HFFc6 (cell line): ENCODE data around the gene VSTM2B. TPM values are rescaled to one million over a fixed set of nuclear protein-coding genes. Genes with fewer than 3 reads are reported as not detected.

Experiments
- DNase-seq: peaks from one replicate; pipeline ENCODE4 v3.0.0-alpha.2; 2018
- H3K27ac Mint-ChIP-seq: 2 replicates; pipeline ENCODE4 v1.8.0; 2020; ENCODE audit warnings: mild to moderate bottlenecking, mixed read lengths
- H3K27me3 Mint-ChIP-seq: 2 replicates; pipeline ENCODE4 v1.8.0; 2021; ENCODE audit warnings: mild to moderate bottlenecking, moderate library complexity, mixed read lengths; ENCODE audit not compliant: insufficient read depth
- H3K36me3 Mint-ChIP-seq: 2 replicates; pipeline ENCODE4 v1.8.0; 2021; ENCODE audit warnings: low read depth, mixed read lengths
- H3K4me1 Mint-ChIP-seq: 2 replicates; pipeline ENCODE4 v1.8.0; 2020; ENCODE audit warnings: low read depth, mixed read lengths
- H3K4me3 Mint-ChIP-seq: 2 replicates; pipeline ENCODE4 v1.8.0; 2020; ENCODE audit warnings: mild to moderate bottlenecking, moderate library complexity, mixed read lengths
- H3K9me3 Mint-ChIP-seq: 2 replicates; pipeline ENCODE4 v1.8.0; 2020; ENCODE audit warnings: mild to moderate bottlenecking, mixed read lengths
- total RNA-seq, 6 experiments: library from RNA; stranded (reverse); fragmentation: NEBNext Ultra II Directional; extraction: Animal tissue kit (Norgen Biotek cat#: 25700); gene quantifications; 2 replicates in 1 of 6; 3 replicates in 5 of 6; pipeline ENCODE4 v1.2.3, GENCODE V29; 2021
- TF ChIP-seq, protein P1 (sequence below): fragments of 200-600 bp; sonication (generic); IDR thresholded peaks from 2 replicates; pipeline ENCODE4 v1.5.0; 2021; ENCODE audit warnings: antibody characterized with exemption, mild to moderate bottlenecking

Gene VSTM2B
- total RNA-seq, 6 experiments from 2014 or later: not detected

DNA sequence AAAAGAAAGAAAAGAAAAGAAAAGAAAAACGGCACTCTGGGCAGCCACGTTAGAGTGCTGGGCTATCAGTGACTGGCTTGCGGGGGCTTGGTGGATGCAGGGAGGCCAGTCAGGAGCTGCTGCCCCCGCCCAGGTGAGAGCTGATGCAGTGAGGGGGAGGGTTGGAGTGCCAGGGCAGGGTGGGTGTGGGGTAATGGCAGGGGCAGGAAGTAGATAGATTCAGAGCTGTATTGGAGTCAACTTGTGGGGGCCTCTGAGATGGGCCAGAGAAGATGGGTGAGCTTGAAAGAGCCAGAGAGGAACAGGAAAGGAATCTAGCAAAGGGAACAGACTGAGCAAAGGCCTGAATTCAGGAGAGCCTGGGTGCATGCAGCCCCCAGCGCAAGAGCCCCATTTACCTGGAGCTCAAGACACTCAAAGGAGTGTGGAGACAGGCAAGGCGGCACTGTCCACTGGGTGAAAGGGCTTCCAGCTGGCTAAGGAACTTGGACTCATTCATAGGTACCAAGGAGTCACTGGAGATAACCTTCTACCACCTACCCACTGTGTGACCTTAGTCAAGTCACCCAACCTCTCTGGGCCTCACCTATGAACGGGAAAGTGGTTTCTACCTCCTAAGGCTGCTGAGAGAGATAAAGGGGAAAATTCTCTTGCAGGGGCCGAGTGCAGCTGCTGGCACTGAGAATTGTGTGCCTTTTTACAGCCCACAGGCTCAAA lies 20.2 kb downstream of the VSTM2B start:
- Mint-ChIP-seq H3K9me3 (peaks cover 6% of the 10 kb centered on the region; the same call in 1 of the 2 replicates), H3K27me3 (peaks cover 4% of the 10 kb centered on the region; the same call in 1 of the 2 replicates), H3K27ac (no peak overlapping the region), H3K4me3 (no peak overlapping the region), H3K36me3 (no peaks in the 10 kb centered on the region), H3K4me1 (no peaks in the 10 kb centered on the region)
- DNase-seq: no peak
- TF ChIP-seq, protein P1, sequence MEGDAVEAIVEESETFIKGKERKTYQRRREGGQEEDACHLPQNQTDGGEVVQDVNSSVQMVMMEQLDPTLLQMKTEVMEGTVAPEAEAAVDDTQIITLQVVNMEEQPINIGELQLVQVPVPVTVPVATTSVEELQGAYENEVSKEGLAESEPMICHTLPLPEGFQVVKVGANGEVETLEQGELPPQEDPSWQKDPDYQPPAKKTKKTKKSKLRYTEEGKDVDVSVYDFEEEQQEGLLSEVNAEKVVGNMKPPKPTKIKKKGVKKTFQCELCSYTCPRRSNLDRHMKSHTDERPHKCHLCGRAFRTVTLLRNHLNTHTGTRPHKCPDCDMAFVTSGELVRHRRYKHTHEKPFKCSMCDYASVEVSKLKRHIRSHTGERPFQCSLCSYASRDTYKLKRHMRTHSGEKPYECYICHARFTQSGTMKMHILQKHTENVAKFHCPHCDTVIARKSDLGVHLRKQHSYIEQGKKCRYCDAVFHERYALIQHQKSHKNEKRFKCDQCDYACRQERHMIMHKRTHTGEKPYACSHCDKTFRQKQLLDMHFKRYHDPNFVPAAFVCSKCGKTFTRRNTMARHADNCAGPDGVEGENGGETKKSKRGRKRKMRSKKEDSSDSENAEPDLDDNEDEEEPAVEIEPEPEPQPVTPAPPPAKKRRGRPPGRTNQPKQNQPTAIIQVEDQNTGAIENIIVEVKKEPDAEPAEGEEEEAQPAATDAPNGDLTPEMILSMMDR: no peak

- Mint-ChIP-seq H3K36me3 (no peaks in the 10 kb centered on the region), H3K9me3 (peaks cover 6% of the 10 kb centered on the region; the same call in 1 of the 2 replicates), H3K4me1 (no peaks in the 10 kb centered on the region), H3K27ac (no peak overlapping the region), H3K27me3 (peaks cover 4% of the 10 kb centered on the region; the same call in 1 of the 2 replicates), H3K4me3 (no peak overlapping the region)
- no peak for DNase-seq
- TF ChIP-seq, protein P1: no peak
Measured at GRCh38 chr19:29546583-29547190, 20.9 kb downstream of the VSTM2B start.

DNA sequence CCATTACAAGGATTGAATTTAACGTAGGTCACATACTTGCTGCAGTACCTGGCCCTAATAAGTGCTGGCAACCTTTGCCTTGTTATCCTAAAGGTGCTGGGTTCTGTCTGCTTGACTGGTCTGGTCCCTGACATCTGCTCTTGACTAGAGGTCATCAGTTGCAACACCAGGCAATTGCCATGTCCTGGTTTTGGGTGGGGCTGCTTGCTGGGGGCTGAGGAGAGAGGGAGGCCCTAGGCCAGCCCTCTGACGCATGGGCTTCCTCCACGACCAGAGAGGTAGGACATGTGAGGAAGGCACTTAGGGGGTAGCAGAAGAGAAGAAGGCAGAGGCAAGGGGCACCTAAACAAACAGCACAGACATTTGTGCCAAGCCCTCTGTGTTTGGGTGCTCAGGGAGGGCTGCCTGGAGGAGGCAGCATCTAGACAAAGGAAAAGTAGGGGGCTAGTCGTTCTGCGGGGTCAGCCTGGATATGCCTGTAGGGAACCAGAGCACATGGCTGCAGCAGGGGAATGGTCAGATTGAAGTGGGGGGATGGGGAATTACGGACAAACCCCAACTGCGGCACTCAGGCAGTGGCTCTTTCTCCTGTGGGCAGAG lies 21.7 kb downstream of the VSTM2B start:
- peaks cover 6% of the 10 kb centered on the region; the same call in 1 of the 2 replicates for H3K9me3 Mint-ChIP-seq
- no peak for DNase-seq
- TF ChIP-seq, protein P1: no peak
- H3K4me1 Mint-ChIP-seq: no peaks in the 10 kb centered on the region
- no peak overlapping the region for H3K4me3 Mint-ChIP-seq
- H3K36me3 Mint-ChIP-seq: no peaks in the 10 kb centered on the region
- H3K27ac Mint-ChIP-seq: no peak overlapping the region
- H3K27me3 Mint-ChIP-seq: peaks cover 4% of the 10 kb centered on the region; the same call in 1 of the 2 replicates

DNA sequence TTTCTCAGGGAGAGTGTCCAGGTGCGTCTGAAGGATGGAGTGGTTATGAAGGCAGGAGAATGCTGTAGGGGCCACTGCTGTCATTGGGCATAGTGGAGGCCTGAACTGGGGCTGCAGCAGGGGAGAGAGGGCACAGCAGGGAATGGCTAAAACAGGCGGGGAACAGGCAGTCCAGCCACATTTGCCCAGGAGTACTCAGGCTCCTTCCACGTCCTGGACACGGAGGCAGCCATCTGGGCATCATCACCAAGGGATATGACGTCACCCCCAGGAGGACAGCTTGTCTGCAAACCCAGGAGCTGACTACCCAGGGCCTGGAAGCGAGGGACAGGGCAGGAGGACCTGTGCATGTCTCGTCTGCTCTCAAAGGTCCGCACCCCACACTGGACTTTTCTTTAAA lies 22.2 kb downstream of the VSTM2B start:
- TF ChIP-seq, protein P1: no peak
- no peak for DNase-seq
- Mint-ChIP-seq H3K4me1 (no peaks in the 10 kb centered on the region), H3K9me3 (peaks cover 6% of the 10 kb centered on the region; the same call in 1 of the 2 replicates), H3K4me3 (no peak overlapping the region), H3K27me3 (peaks cover 4% of the 10 kb centered on the region; the same call in 1 of the 2 replicates), H3K36me3 (no peaks in the 10 kb centered on the region), H3K27ac (no peak overlapping the region)

DNA sequence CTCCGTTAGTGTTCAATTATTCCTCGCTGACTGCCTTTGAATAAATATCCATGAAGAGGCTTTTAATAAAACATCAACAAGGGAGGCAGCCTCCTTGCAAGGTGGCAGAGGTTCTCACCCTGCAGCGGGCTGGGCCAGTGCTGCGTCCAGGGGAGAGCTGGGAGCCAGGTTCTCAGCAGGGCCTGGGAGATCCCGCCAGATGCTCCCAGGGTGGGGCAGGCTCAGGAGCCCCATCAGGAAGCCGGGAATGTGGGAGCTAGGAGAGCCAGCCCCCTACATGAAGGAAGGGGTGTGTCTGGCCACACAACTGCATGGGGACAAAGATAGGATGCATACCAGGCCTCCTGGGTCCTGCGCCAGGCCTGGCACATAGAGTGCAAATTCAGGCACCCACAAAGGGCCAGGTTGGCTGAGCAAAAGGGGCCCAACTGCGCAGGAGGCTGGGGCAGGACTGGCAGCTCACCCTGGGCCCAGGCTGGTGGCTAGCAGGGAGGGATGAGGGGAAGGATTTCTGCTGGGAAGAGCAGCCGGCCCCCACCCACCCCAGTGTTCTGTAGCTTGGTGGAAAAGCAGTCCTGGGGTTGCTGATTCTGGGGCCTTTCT lies 22.8 kb downstream of the VSTM2B start:
- DNase-seq: no peak
- no peak overlapping the region for H3K4me3 Mint-ChIP-seq
- peaks cover 8% of the 10 kb centered on the region; the same call in 1 of the 2 replicates for H3K9me3 Mint-ChIP-seq
- no peak overlapping the region for H3K27ac Mint-ChIP-seq
- H3K36me3 Mint-ChIP-seq: no peaks in the 10 kb centered on the region
- peaks cover 4% of the 10 kb centered on the region; the same call in 1 of the 2 replicates for H3K27me3 Mint-ChIP-seq
- no peaks in the 10 kb centered on the region for H3K4me1 Mint-ChIP-seq
- TF ChIP-seq, protein P1: no peak
